RCC 7860 (cell line): ENCODE measurements around the gene CARD11.

Source experiments
- DNase-seq: peaks from one replicate; pipeline ENCODE4 v3.0.0-alpha.2; 2015; ENCODE audit warnings: low spot score
- FAIRE-seq: peaks from 2 replicates; lab custom pipeline; 2012; peaks lifted over from hg19 to GRCh38; lab: Jason Lieb, UNC

The CARD11 gene

DNA sequence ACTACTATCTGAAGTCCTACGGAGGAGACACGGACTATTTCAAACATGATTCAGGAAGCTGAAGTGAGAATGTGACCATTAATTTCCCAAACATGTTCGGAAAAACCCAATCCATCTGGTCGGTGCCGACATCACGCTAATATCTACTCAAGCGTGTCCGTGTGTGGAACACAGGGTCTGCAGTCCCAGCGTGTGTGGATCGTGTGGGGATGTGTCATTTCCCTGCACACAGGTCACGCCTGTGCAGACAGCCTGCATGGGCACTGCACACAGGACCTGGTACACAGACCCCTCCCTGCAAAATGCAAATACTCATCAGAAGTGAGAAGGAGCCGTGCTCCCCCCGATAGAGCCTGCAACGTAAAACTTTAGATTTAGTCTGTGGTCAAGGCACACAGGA lies 57.8 kb downstream of the CARD11 start:
- DNase-seq = no peak
- no peak for FAIRE-seq

- FAIRE-seq = no peak
- DNase-seq = no peak
Observed at GRCh38 chr7:2984091-2984490, 59.6 kb downstream of the CARD11 start.

- DNase-seq = no peak
- FAIRE-seq = no peak
Observed at GRCh38 chr7:2983586-2983985, 60.1 kb downstream of the CARD11 start.

GRCh38 chr7:2982831-2983230 lies 60.8 kb downstream of the CARD11 start:
- FAIRE-seq = no peak

GRCh38 chr7:2982401-2982800 lies 61.3 kb downstream of the CARD11 start:
- FAIRE-seq = no peak
- no peak for DNase-seq

More at GRCh38 chr7:2982831-2983230, 60.8 kb downstream of the CARD11 start:
- DNase-seq = no peak

DNA sequence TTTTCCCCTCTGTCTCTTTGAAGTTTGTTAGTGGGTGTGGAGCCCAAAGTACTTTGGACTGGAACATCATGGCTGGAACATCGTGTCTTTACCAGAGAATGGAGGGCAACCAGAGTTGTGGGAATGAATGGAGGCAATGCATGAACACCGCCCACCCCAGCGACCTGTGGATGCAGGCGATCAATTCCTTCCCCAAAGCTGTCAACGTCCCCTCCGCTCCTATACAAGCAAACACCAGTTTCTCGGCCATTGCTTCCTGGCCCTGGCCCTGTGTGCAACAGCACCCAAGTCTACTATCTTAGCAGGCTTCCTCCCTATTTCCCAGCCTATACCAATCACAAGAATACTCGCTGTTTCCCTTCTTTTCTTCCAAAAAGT lies 62.6 kb downstream of the CARD11 start:
- FAIRE-seq (no peak), DNase-seq (no peak)

DNA sequence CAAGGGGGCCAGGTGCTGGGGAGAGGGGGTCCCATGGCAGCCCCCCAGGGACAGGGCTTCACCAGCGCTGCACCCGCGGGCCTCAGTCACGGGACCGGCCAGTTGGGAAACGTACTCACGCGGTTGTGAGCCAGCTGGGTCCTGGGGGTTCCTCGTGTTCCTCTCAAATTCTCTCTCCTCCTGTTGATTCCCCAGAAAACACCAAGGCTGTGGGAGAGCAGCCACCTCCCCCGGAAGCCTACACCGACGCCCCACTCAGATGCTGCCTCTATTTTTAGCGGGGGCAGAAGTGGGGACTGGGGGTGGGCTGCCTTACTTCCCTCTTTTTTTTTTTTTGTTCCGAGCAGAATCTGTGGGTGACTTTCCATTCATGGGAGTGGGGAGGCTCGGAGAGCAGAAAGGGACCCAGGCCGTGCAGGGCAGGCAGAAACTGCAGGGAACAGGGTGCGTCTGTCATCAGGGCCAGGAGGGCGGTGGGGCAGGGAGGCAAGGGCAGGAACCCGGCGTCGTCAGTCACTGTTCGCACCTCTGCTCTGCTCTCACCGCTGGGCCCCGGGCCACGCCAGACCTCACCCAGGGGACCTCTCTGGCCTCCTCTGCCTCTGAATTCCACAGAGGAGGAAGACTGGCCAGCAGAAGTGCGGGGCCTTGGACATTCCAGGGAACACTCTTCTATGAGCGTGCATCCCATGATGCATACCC lies 63.1 kb downstream of the CARD11 start:
- DNase-seq (no peak), FAIRE-seq (no peak)

DNA sequence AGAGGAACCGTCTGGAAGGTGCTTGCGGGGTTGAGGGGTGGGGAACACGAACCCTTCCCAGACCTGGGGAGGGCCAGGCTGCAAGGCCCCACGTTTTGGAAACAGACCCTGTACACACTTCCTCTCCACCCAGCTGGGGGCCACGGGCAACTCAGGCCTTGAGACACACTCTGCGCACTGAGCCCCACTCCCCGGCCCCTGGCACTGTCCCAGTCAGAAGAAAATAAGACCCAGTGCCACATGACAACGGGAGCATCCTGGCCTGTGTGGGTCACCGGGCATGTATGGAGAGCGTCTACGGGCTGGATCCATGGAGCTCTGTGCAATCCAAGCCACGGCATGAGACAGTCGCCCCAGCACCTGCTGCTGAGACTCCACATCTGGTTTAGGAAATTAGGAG lies 63.7 kb downstream of the CARD11 start:
- DNase-seq = no peak
- FAIRE-seq = no peak

DNA sequence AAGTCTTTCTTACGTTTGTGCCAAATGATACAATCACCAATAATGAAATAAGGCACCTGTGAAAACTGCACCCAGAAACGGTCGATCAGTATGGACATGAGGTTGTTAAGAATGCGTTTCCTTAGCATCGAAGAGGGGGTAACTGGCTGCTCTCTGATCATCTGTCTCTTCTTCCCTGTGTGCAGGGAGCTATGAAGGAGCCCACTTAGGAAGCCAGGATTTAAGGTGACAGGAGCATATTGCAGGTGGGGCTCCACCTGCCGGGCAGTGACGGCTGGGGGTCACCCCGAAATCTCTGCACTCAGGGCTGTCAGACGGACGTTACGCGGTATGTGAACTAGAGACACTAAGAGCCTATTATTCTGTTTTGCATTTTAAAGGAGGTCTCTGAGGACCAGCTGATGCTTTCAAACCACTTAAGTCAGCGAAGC lies 64.5 kb downstream of the CARD11 start:
- no peak for DNase-seq
- FAIRE-seq = no peak

DNA sequence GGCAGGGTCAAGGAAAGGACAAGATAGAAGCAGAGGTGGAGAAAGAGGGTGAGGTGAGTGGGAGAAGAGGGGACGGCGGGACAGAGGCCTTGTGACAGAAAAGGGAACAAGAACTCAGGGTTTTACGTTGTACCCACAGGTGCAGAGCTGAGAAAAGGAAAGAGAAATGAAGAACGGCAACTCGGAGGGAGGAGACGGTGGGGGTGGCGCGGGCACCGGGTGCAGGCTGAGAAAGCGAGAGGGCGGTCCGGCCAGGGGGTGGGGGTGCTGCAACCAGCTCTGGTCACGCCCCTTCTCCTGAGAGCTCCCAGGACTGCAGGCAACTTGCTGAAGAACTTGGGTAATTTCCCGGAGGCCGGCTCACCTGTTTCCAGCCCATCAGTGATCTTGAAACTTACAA lies 65.3 kb downstream of the CARD11 start:
- FAIRE-seq (no peak), DNase-seq (no peak)

- no peak for FAIRE-seq
- DNase-seq = no peak
Observed at GRCh38 chr7:2975821-2976371, 67.8 kb downstream of the CARD11 start.

DNA sequence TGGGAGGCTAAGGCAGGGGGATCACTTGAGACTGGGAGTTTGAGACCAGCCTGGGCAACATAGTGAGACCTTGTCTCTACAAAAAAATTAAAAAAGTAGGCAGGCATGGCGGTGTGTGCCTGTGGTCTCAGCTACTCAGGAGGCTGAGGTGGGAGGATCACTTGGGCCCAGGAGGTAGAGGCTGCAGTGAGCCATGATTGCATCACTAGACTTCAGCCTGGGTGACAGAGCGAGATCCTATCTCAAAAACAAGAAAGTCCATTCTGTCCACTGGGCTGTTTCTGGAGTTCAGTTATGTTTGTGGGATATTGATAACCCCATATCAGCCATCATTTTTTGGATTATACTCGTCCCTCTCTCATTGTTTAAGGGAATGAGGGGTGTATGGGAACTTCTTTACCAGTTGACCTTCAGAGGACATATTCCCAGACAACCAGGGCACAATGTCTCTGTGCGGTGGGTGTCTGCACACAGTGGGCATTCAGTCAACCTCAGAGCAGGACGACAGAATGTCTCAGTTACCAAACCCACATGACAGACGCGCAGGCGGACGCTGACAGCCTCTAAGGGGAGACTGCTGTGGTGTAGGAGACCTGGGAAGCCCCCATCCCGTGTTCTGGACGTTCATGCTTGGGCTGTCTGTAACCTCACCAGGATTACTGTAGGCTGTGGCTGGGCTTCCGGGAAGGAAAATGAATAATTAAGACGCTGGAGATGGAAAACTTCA lies 69.4 kb downstream of the CARD11 start:
- DNase-seq (no peak), FAIRE-seq (no peak)

DNA sequence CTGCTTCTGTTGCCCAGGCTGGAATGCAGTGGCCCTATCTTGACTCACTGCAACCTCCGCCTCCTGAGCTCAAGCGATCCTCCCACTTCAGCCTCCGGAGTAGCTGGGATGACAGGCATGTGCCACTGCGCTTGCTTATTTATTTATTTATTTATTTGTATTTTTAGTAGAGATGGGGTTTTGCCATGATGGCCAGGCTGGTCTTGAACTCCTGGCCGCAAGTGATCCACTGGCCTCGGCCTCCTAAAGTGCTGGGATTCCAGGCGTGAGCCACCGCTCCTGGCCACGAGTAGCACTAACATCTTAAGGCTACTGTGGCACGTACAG lies 70.9 kb downstream of the CARD11 start:
- FAIRE-seq (no peak), DNase-seq (no peak)

DNA sequence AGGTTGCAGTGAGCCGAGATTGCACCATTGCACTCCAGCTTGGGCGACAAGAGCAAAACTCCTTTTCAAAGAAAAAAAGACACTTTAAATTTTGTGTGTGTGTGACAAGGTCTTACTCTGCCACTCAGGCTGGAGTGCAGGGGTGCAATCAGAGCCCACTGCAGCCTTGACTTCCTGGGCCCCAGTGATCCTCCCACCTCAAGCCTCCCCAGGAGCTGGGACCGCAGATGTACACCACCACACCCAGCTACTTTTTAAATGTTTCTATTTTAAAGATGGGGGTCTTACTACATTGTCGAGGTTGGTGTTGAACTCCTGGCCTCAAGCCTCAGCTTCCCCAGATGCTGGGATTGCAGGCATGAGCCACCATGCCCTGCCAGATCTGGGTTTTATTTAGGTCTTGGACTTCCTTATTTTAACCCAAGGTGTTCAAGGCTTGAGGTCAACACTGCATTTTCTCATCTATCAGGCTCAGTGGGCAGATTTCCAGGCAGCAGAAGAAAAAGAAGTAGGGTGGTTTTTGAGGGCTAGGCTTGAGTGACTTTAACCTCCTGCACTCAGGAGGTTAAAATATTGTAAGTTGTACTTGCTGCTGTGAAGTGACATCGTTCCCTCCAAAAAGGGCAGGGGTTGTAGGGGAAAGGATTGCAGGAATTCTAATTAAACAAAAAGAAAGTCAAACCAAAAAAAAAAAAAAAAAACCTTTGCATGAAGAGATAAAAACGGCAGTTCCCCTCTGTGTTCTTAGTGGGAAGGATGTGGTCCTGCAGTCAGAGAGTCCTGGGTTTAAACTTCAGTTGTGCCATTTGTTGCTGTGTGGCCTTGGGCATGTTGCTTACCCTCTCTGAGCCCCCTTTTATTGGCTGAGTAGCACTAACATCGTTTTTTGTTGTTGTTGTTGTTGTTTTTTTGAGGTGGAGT lies 71.5 kb downstream of the CARD11 start:
- no peak for DNase-seq
- no peak for FAIRE-seq

- DNase-seq (no peak), FAIRE-seq (no peak)
Observed at GRCh38 chr7:2970861-2971260, 72.8 kb downstream of the CARD11 start.

GRCh38 chr7:2970307-2970664 lies 73.4 kb downstream of the CARD11 start:
- FAIRE-seq (no peak), DNase-seq (no peak)

DNA sequence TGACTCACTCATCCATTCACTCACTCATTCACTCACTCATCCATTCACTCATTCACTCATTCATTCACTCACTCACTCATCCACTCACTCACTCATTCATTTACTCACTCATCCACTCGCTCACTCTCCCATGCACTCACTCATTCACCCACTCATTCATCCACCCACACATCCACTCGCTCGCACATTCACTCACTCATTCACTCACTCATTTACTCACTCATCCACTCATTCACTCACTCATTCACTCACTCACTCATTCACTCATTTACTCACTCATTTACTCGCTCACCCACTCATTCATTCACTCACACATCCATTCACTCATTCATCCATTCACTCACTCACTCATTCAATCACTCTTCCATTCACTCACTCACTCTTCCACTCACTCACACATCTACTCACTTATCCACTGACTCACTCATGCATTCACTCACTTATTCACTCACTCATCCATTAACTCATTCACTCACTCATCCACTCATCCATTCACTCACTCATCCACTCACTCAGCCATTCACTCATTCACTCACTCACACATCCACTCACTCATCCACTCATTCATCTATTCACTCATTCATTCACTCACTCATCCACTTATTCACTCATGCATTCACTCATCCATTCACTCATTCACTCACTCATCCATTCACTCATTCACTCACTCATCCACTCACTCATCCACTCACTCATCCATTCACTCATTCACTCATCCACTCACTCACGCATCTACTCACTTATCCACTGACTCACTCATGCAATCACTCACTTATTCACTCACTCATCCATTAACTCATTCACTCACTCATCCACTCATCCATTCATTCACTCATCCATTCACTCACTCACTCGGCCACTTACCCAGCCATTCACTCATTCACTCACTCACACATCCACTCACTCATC lies 74.0 kb downstream of the CARD11 start:
- no peak for DNase-seq
- no peak for FAIRE-seq

DNA sequence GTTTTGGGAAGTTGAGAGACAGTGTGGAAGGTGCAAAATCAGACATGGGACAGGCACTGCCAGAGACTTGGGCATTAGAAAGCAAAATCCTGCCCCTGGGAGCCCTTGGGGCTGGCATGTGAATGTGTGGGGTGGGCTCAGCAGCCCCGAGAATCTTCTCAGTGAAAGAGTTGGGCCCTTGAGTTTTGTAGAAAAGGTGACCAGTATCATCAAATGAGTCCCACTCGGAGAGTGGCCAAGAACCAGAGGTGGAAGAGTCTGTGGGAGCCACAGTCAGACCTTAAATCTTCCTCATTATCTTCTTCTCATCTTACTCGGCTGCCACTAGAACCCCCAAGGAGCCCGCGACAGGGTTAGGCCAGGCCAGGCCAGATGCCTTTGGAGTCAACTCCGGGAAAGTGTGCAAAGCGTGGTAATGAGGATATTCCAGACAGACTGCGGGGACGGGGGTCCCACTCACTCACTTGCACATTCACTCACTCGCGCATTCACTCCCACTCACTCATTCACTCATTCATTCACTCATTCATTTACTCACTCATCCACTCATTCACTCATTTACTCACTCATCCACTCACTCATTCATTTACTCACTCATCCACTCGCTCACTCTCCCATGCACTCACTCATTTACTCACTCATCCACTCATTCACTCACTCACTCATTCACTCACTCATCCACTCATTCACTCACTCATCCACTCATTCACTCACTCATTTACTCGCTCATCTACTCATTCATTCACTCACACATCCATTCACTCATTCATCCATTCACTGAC lies 74.9 kb downstream of the CARD11 start:
- FAIRE-seq (no peak), DNase-seq (no peak)

GRCh38 chr7:2968176-2968575 lies 75.5 kb downstream of the CARD11 start:
- DNase-seq (no peak), FAIRE-seq (no peak)

DNA sequence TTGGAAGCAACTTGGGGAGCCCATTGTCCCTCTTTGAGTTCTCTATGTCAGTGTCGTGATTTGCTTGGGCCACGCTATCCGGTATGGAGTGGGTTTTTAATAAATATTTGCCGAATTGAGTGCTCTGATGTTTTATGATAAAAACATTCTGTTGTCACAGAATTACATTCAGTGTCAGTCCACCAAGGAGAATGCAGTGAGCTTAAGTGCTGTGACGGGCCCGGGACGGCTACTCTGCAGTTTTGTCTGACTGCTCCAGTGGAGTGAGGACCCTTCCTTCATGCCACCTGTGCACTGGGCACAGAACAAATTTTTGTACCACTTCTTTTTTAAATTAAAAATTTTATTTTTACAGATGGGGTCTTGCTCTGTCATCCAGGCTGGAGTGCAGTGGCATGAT lies 76.0 kb downstream of the CARD11 start:
- DNase-seq = no peak
- FAIRE-seq = no peak
